A549 (cell line): ENCODE data around the gene S100A4. TPM values are rescaled to one million over a fixed set of nuclear protein-coding genes. Genes with fewer than 3 reads are reported as not detected.

Experiments used
- ATAC-seq, 2 experiments: fragments of 200-7000 bp in 1 of 2; fragments of >200 bp in 1 of 2; cut with Nextera tagmentation in 1 of 2; cut with Tn5 transposase in 1 of 2; 3 replicates each; pipeline versions ENCODE4 v1.8.0 to v1.9.1; 2018 to 2020; ENCODE audit warnings: mild to moderate bottlenecking in 1 of 2, moderate library complexity in 1 of 2
- CTCF ChIA-PET: fragments of 300-600 bp; sonication (Branson Sonifier 250); formaldehyde crosslinking; extraction: SDS; loops from one replicate; lab custom pipeline; 2021; ENCODE audit warnings: antibody characterized with exemption, inconsistent platforms; lab: Yijun Ruan, JAX
- POLR2A ChIA-PET: fragments of 350-600 bp; formaldehyde crosslinking; extraction: SDS; loops from one replicate; lab custom pipeline; 2021; ENCODE audit warnings: antibody characterized with exemption, inconsistent platforms; lab: Yijun Ruan, JAX
- DNase-seq, 2 experiments: peaks; one replicate each; pipeline versions ENCODE4 v3.0.0 to v3.0.0-alpha.2; 2011 to 2016; ENCODE audit warnings: low read depth in 1 of 2, low spot score in 1 of 2
- FAIRE-seq: peaks from 2 replicates; lab custom pipeline; 2011; peaks lifted over from hg19 to GRCh38; lab: Jason Lieb, UNC
- H3K27ac ChIP-seq, 2 experiments: fragments of >200 bp; sonication (Bioruptor Twin); formaldehyde crosslinking; 3 replicates each; pipeline ENCODE4 v1.5.1; 2016 to 2017
- H3K4me1 ChIP-seq: fragments of >200 bp; sonication (Bioruptor Twin); formaldehyde crosslinking; 3 replicates; pipeline ENCODE4 v1.6.1; 2016
- H3K4me2 ChIP-seq: fragments of >200 bp; sonication (Bioruptor Twin); formaldehyde crosslinking; 3 replicates; pipeline ENCODE4 v1.6.1; 2016
- H3K4me3 ChIP-seq: fragments of >200 bp; sonication (Bioruptor Twin); formaldehyde crosslinking; 3 replicates; pipeline ENCODE4 v1.5.1; 2016
- H3K9me3 ChIP-seq: fragments of >200 bp; sonication (Bioruptor Twin); formaldehyde crosslinking; 3 replicates; pipeline ENCODE4 v1.6.1; 2016
- BCL3 ChIP-seq: fragments of >200 bp; sonication (Bioruptor Twin); formaldehyde crosslinking; IDR thresholded peaks from 3 replicates; pipeline ENCODE4 v1.6.1; 2016
- CBX2 ChIP-seq: fragments of 200-600 bp; sonication (generic); IDR thresholded peaks from 2 replicates; pipeline ENCODE4 v1.6.1; 2016; ENCODE audit warnings: low read depth, mild to moderate bottlenecking, borderline replicate concordance
- CHD4 ChIP-seq: fragments of 200-600 bp; sonication (generic); IDR thresholded peaks from 2 replicates; pipeline ENCODE4 v1.6.1; 2016; ENCODE audit warnings: antibody characterized with exemption, mild to moderate bottlenecking, borderline replicate concordance
- E2F6 ChIP-seq: IDR thresholded peaks from 2 replicates; pipeline ENCODE4 v1.6.1; 2012; ENCODE audit warnings: low read depth, borderline replicate concordance
- FOSL2 ChIP-seq, 2 experiments: fragments of 450-650 bp in 1 of 2; fragments of >200 bp in 1 of 2; sonication (Bioruptor Twin) in 1 of 2; formaldehyde crosslinking; IDR thresholded peaks; 2 replicates each; pipeline versions ENCODE4 v1.5.0 to v1.6.1; 2016 to 2020; ENCODE audit warnings: mild to moderate bottlenecking in 1 of 2, moderate library complexity in 1 of 2
- HDAC2 ChIP-seq: fragments of 200-600 bp; sonication (generic); IDR thresholded peaks from 2 replicates; pipeline ENCODE4 v1.6.1; 2016
- HOXB13 ChIP-seq: fragments of 250-450 bp; sonication (Bioruptor Pico); IDR thresholded peaks from 2 replicates; pipeline ENCODE4 v1.5.0; 2020; ENCODE audit warnings: low read depth, mild to moderate bottlenecking, moderate library complexity
- KDM1A ChIP-seq: fragments of 200-600 bp; sonication (generic); IDR thresholded peaks from 2 replicates; pipeline ENCODE4 v1.6.1; 2016; ENCODE audit warnings: low read depth, mild to moderate bottlenecking
- NFE2L2 ChIP-seq: fragments of 150-350 bp; conservative IDR thresholded peaks from 2 replicates; pipeline ENCODE4 v1.6.1; 2014; ENCODE audit warnings: low read length
- NPAS2 ChIP-seq: fragments of 250-450 bp; sonication (Bioruptor Pico); IDR thresholded peaks from 2 replicates; pipeline ENCODE4 v1.8.0; 2022; ENCODE audit warnings: mild to moderate bottlenecking, moderate library complexity, borderline replicate concordance
- POLR2AphosphoS2 ChIP-seq: conservative IDR thresholded peaks from 2 replicates; pipeline ENCODE4 v1.6.1; 2012; ENCODE audit warnings: low read length, improper control_type of control experiment, inconsistent platforms
- RAD21 ChIP-seq, 2 experiments: fragments of >200 bp in 1 of 2; sonication (Bioruptor Twin) in 1 of 2; formaldehyde crosslinking in 1 of 2; IDR thresholded peaks in 1 of 2; conservative IDR thresholded peaks in 1 of 2; 2 replicates in 1 of 2; 3 replicates in 1 of 2; pipeline ENCODE4 v1.6.1; 2012 to 2018; ENCODE audit warnings: inconsistent platforms in 1 of 2
- SMC3 ChIP-seq: fragments of >200 bp; sonication (Bioruptor Twin); formaldehyde crosslinking; IDR thresholded peaks from 3 replicates; pipeline ENCODE4 v1.6.1; 2018; ENCODE audit warnings: inconsistent platforms
- TP53 ChIP-seq: fragments of 250-450 bp; sonication (Bioruptor Pico); IDR thresholded peaks from 2 replicates; pipeline ENCODE4 v1.5.0; 2021; ENCODE audit warnings: mild to moderate bottlenecking, moderate library complexity
- ZC3H11A ChIP-seq: fragments of 450-650 bp; IDR thresholded peaks from 2 replicates; pipeline ENCODE4 v1.6.1; 2014; ENCODE audit warnings: antibody characterized with exemption, mild to moderate bottlenecking
- ZFP36 ChIP-seq: fragments of 450-650 bp; IDR thresholded peaks from 2 replicates; pipeline ENCODE4 v1.6.1; 2014; ENCODE audit warnings: borderline replicate concordance; ENCODE audit not compliant: partially characterized antibody
- ZNF302 ChIP-seq: fragments of 250-450 bp; sonication (Bioruptor Pico); IDR thresholded peaks from 2 replicates; pipeline ENCODE4 v1.9.0; 2021; ENCODE audit warnings: inconsistent platforms, mild to moderate bottlenecking, moderate library complexity
- ZSCAN20 ChIP-seq: fragments of 250-450 bp; sonication (Bioruptor Pico); IDR thresholded peaks from 2 replicates; pipeline ENCODE4 v1.8.0; 2022; ENCODE audit warnings: mild to moderate bottlenecking, moderate library complexity
- WGBS: methylation state at CpG from one replicate; pipeline ENCODE4 v1.1.6; 2017; ENCODE audit errors: missing lambda C conversion rate; 5-methylcytosine and 5-hydroxymethylcytosine counted together
- polyA plus RNA-seq, 4 experiments: library from polyadenylated mRNA; depleted of rRNA in 3 of 4; stranded (reverse); fragments of >200 nt; fragmentation: RNase III in 1 of 4; extraction: RNeasy Plus Mini Kit Qiagen cat#74134 plus additional on column Dnase treatment in 1 of 4; gene quantifications; 2 replicates in 3 of 4; 3 replicates in 1 of 4; pipeline ENCODE4 v1.2.3, GENCODE V29; 2011 to 2017
- TF ChIP-seq, protein P1 (sequence below): fragments of 250-450 bp; sonication (Bioruptor Pico); IDR thresholded peaks from 2 replicates; pipeline ENCODE4 v1.5.0; 2020; ENCODE audit warnings: low read depth, mild to moderate bottlenecking, moderate library complexity
- TF ChIP-seq, protein P2 (sequence below): fragments of 450-650 bp; IDR thresholded peaks from 2 replicates; pipeline ENCODE4 v1.6.1; 2014; ENCODE audit warnings: antibody characterized with exemption

Gene S100A4
- polyA plus RNA-seq, 2 of the 4 experiments (the other 2 are of a cell fraction) = 590 to 2,584 TPM

DNA sequence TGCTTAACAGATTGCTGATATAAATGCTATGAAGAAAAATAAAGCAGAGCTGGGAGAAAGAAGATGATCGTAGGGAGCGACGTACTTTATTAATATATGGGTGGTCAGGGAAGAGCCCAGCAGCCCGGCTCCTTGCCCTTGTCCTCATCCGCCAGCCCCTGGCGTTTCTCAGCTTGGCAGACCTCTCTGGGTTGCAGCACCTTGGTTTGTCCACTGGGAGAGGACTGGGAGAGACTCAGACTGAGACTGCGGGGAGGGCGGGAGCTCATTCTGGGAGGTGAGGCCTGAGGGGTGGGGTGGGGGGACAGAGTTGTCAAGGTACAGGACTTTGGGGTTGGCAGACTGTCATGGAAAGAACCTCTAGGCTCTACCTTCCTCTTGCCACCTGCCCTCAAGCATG is 6.7 kb upstream of the S100A4 start:
- ChIA-PET POLR2A (interaction anchor here (1.0 to 4.1 kb wide), 3 partner anchors 14 to 81 kb away, joined by 5 to 18 read pairs (median 10); partner anchors contain the start of gene S100A6), CTCF (interaction anchor here (1.1 to 16.2 kb wide), 7 partner anchors 9 to 75 kb away, joined by 4 to 141 read pairs (median 25); partner anchors contain the start of genes S100A13, S100A2 and S100A6)
- Histone ChIP-seq H3K4me3 (no peak overlapping the region), H3K4me2 (no peak overlapping the region), H3K4me1 (peaks cover 56% of the 10 kb centered on the region), H3K9me3 (no peaks in the 10 kb centered on the region), H3K27ac (peak overlapping the region in 1 of 2 experiments; percentile 97; a peak in 3 of 6 replicates)
- 88% methylated on average over 8 of the region's 8 CpGs for WGBS
- DNase-seq (no peak), ATAC-seq (peak in 1 of 2 experiments; percentile 39; a peak in 3 of 6 replicates), FAIRE-seq (no peak)
- no peak for TF ChIP-seq ZSCAN20 (CRISPR knock-in tag)
- no peak for TF ChIP-seq POLR2AphosphoS2
- TF ChIP-seq RAD21 (conservative IDR thresholded peaks at IDR 0.05 in 1 of 2, IDR thresholded peaks at IDR 0.05 in 1 of 2) = no peak
- TF ChIP-seq TP53 (CRISPR knock-in tag) = no peak
- TF ChIP-seq, protein P1, sequence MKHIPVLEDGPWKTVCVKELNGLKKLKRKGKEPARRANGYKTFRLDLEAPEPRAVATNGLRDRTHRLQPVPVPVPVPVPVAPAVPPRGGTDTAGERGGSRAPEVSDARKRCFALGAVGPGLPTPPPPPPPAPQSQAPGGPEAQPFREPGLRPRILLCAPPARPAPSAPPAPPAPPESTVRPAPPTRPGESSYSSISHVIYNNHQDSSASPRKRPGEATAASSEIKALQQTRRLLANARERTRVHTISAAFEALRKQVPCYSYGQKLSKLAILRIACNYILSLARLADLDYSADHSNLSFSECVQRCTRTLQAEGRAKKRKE (CRISPR knock-in tag) = no peak
- TF ChIP-seq ZC3H11A = no peak
- no peak for TF ChIP-seq KDM1A
- TF ChIP-seq SMC3 = no peak
- TF ChIP-seq CHD4 = no peak
- TF ChIP-seq ZFP36 = no peak
- no peak for TF ChIP-seq E2F6
- no peak for TF ChIP-seq ZNF302 (CRISPR knock-in tag)
- no peak for TF ChIP-seq BCL3
- TF ChIP-seq NFE2L2 = no peak
- no peak for TF ChIP-seq CBX2
- no peak for TF ChIP-seq NPAS2 (CRISPR knock-in tag)
- no peak for TF ChIP-seq FOSL2 (IDR thresholded peaks at IDR 0.05)
- TF ChIP-seq FOSL2 (CRISPR knock-in tag; IDR thresholded peaks at IDR 0.05) = no peak
- no peak for TF ChIP-seq HDAC2

DNA sequence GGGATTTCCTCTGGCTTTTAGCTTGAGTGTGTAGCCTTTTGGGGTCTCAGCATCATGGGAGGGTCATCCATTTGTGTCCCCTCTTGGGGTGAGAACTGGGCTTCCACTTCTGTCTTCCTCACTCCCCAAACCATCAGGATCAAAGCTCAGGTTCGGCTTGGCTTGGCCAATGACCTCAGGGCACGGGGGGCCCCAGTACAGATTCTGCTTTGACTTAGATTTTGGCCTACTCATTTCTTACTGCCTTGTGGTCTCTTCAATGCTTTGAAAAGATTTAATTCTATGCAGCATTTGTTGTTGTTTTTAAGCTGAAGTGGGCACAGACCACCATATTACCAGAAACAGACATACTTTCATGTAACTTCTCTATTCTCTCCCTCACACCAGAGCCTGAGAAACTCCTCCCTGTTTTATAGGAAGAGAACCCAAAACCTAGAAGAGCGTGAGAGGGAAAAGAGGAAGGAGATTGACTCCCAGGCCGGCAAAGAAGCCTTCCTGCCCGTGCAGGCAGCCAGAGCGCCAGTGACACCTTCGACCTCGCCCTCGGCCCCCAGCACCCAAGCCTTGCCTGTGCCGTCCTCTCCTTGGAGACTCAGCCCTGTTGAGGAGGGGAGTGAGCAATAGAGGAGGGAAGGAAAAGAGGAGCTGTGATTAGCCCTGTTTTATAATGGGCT is 5.4 kb upstream of the S100A4 start:
- 94% methylated on average over 10 of the region's 10 CpGs for WGBS
- ChIA-PET CTCF (interaction anchor here (1.0 to 16.2 kb wide), 10 partner anchors 10 to 199 kb away, joined by 3 to 141 read pairs (median 11); partner anchors contain the start of genes S100A2, S100A5 and S100A6), POLR2A (interaction anchor here (2.2 to 4.1 kb wide), 2 partner anchors 15 to 16 kb away, joined by 9 to 18 read pairs; no protein-coding TSS in a partner anchor)

More for the DNA sequence above, 5.4 kb upstream of the S100A4 start:
- ATAC-seq (no peak), FAIRE-seq (no peak)
- no peak overlapping the region for H3K4me2 ChIP-seq
- H3K4me1 ChIP-seq = peaks cover 70% of the 10 kb centered on the region
- TF ChIP-seq, protein P2, sequence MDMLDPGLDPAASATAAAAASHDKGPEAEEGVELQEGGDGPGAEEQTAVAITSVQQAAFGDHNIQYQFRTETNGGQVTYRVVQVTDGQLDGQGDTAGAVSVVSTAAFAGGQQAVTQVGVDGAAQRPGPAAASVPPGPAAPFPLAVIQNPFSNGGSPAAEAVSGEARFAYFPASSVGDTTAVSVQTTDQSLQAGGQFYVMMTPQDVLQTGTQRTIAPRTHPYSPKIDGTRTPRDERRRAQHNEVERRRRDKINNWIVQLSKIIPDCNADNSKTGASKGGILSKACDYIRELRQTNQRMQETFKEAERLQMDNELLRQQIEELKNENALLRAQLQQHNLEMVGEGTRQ = no peak
- TF ChIP-seq HOXB13 (CRISPR knock-in tag) = no peak
- TF ChIP-seq, all 56 proteins: peak for 0
- DNase-seq = no peak
- Histone ChIP-seq H3K9me3 (no peaks in the 10 kb centered on the region), H3K4me3 (no peak overlapping the region), H3K27ac (peak overlapping the region; percentile 96 to 97)
